HG02840 (cell line): ENCODE measurements around the gene MT2A.
"Not testable (repeated sequence)": the region's sequence is repeated elsewhere in the genome, so short reads cannot be mapped to it uniquely, and the experiment has no call there.

Experiments used
- ATAC-seq: cut with Tn5 transposase; IDR thresholded peaks from one replicate; pipeline ENCODE4 v1.9.1; 2021; ENCODE audit warnings: mild to moderate bottlenecking, moderate library complexity, moderate number of reproducible peaks; ENCODE audit not compliant: unreplicated experiment, low FRiP score

MT2A gene

GRCh38 chr16:56618138-56618537, 9.8 kb downstream of the MT2A start:
- ATAC-seq, result no peak

GRCh38 chr16:56620339-56620897, 12.0 kb downstream of the MT2A start:
- ATAC-seq, result no peak

GRCh38 chr16:56621665-56622445, 13.5 kb downstream of the MT2A start:
- ATAC-seq, result not testable (repeated sequence)

GRCh38 chr16:56623184-56623583, 14.8 kb downstream of the MT2A start:
- not testable (repeated sequence) for ATAC-seq

GRCh38 chr16:56623637-56624036, 15.3 kb downstream of the MT2A start:
- no peak for ATAC-seq

GRCh38 chr16:56625140-56625942, 17.0 kb downstream of the MT2A start, which contains the start of gene MT1E:
MT1E (plus strand) TSS chr16:56625781; CDS start chr16:56625852, 71 bp downstream.
- peak; percentile 50 for ATAC-seq

- peak; percentile 10 for ATAC-seq
Observed at GRCh38 chr16:56625943-56626654, 17.7 kb downstream of the MT2A start.

GRCh38 chr16:56626685-56627084, 18.3 kb downstream of the MT2A start:
- ATAC-seq, result no peak

- no peak for ATAC-seq
Observed at GRCh38 chr16:56628486-56629350, 20.3 kb downstream of the MT2A start.

GRCh38 chr16:56629531-56629930, 21.1 kb downstream of the MT2A start:
- ATAC-seq, result no peak

GRCh38 chr16:56630134-56630533, 21.8 kb downstream of the MT2A start:
- ATAC-seq, result peak; percentile 66

GRCh38 chr16:56631197-56631596, 22.8 kb downstream of the MT2A start:
- ATAC-seq, result no peak

GRCh38 chr16:56631832-56632155, 23.4 kb downstream of the MT2A start:
- ATAC-seq, result no peak

GRCh38 chr16:56632156-56632847, 23.9 kb downstream of the MT2A start, which contains the start of gene MT1M:
MT1M (plus strand) TSS chr16:56632659; CDS start chr16:56632732, 73 bp downstream.
- no peak for ATAC-seq

- ATAC-seq, result no peak
Observed at GRCh38 chr16:56632848-56633365, 24.5 kb downstream of the MT2A start.

- ATAC-seq, result no peak
Observed at GRCh38 chr16:56633535-56633934, 25.2 kb downstream of the MT2A start.

- no peak for ATAC-seq
Observed at GRCh38 chr16:56634715-56635440, 26.5 kb downstream of the MT2A start.

GRCh38 chr16:56635441-56635967, 27.1 kb downstream of the MT2A start:
- ATAC-seq, result no peak
